B cell (primary cell): Measurements from ENCODE around the gene NOD2. TPM values are rescaled to one million over a fixed set of nuclear protein-coding genes. Genes with fewer than 3 reads are reported as not detected.

Experiments used
- ATAC-seq: fragments of 200-7000 bp; cut with Tn5 transposase; one replicate; pipeline ENCODE4 v1.10.0; 2021; ENCODE audit warnings: low read depth, mild to moderate bottlenecking, moderate number of reproducible peaks, moderate library complexity
- CTCF ChIA-PET: fragments of 350-600 bp; sonication (Branson Sonifier 250); formaldehyde crosslinking; loops from one replicate; lab custom pipeline; 2021; ENCODE audit warnings: antibody characterized with exemption, inconsistent platforms; lab: Charles Lee
- POLR2A ChIA-PET: fragments of 350-600 bp; sonication (Branson Sonifier 250); formaldehyde crosslinking; loops from one replicate; lab custom pipeline; 2021; ENCODE audit warnings: antibody characterized with exemption; lab: Charles Lee
- DNase-seq: peaks from one replicate; pipeline ENCODE4 v3.0.0; 2013
- H2AFZ ChIP-seq: 2 replicates; pipeline ENCODE4 v1.6.1; 2012; ENCODE audit warnings: mild to moderate bottlenecking, low read depth, low read length; ENCODE audit not compliant: insufficient read depth, poor library complexity, severe bottlenecking
- H3K27ac ChIP-seq, 2 donors: 1 replicate in 1 of 2; 2 replicates in 1 of 2; pipeline ENCODE4 v1.5.1; 2012 to 2013; ENCODE audit warnings: low read length in 2 of 2, mild to moderate bottlenecking in 2 of 2, moderate library complexity in 1 of 2
- H3K27me3 ChIP-seq, 4 experiments: fragments of 200-600 bp in 1 of 4; sonication (generic) in 1 of 4; replicated peaks in 1 of 4; 1 replicate in 2 of 4; 2 replicates in 2 of 4; pipeline versions ENCODE4 v1.6.1 to v1.7.0; 2013 to 2016; ENCODE audit warnings: low read length in 3 of 4, mild to moderate bottlenecking in 2 of 4, mixed read lengths in 1 of 4, moderate library complexity in 1 of 4; ENCODE audit not compliant: insufficient read depth in 4 of 4, control insufficient read depth in 3 of 4; ENCODE audit errors: control extremely low read depth in 1 of 4
- H3K36me3 ChIP-seq, 2 experiments: replicated peaks in 1 of 2; 1 replicate in 1 of 2; 2 replicates in 1 of 2; pipeline versions ENCODE4 v1.6.1 to v1.7.1; 2013; ENCODE audit warnings: low read length in 1 of 2; ENCODE audit not compliant: insufficient read depth in 2 of 2, control insufficient read depth in 1 of 2; ENCODE audit errors: control extremely low read depth in 1 of 2, extremely low read depth in 1 of 2
- H3K4me1 ChIP-seq, 2 donors: fragments of 200-600 bp in 1 of 2; sonication (generic) in 1 of 2; 1 replicate in 1 of 2; 2 replicates in 1 of 2; pipeline versions ENCODE4 v1.5.1 to v1.6.1; 2013 to 2017; ENCODE audit warnings: low read length in 2 of 2; ENCODE audit not compliant: control insufficient read depth in 2 of 2, insufficient read depth in 2 of 2
- H3K4me2 ChIP-seq: replicated peaks from 2 replicates; pipeline ENCODE3; 2012; ENCODE audit warnings: mild to moderate bottlenecking, low read depth, low read length; ENCODE audit not compliant: poor library complexity, severe bottlenecking
- H3K4me3 ChIP-seq, 5 experiments: fragments of 200-600 bp in 1 of 5; sonication (generic) in 1 of 5; 1 replicate in 3 of 5; 2 replicates in 2 of 5; pipeline versions ENCODE4 v1.5.1 to v1.7.0; 2011 to 2016; ENCODE audit warnings: low read length in 4 of 5, mild to moderate bottlenecking in 4 of 5, low read depth in 2 of 5, control low read depth in 1 of 5, moderate library complexity in 1 of 5; ENCODE audit not compliant: insufficient read depth in 1 of 5; ENCODE audit errors: control extremely low read depth in 1 of 5, extremely low read depth in 1 of 5
- H3K79me2 ChIP-seq: fragments of 200-600 bp; sonication (generic); one replicate; pipeline ENCODE4 v1.6.0; 2016; ENCODE audit warnings: low read length; ENCODE audit not compliant: control insufficient read depth, insufficient read depth
- H3K9ac ChIP-seq: fragments of 200-600 bp; sonication (generic); 2 replicates; pipeline ENCODE4 v1.6.1; 2017; ENCODE audit warnings: mild to moderate bottlenecking, low read length, moderate library complexity
- H3K9me3 ChIP-seq, 3 donors: one replicate each; pipeline versions ENCODE4 v1.6.1 to v1.7.1; 2013; ENCODE audit warnings: low read length in 2 of 3; ENCODE audit not compliant: control insufficient read depth in 2 of 3, insufficient read depth in 1 of 3; ENCODE audit errors: control extremely low read depth in 1 of 3
- H4K20me1 ChIP-seq: 2 replicates; pipeline ENCODE4 v1.6.0; 2012; ENCODE audit warnings: mild to moderate bottlenecking, low read length; ENCODE audit not compliant: insufficient read depth, control insufficient read depth, poor library complexity, severe bottlenecking
- H3K27ac Mint-ChIP-seq: one replicate; pipeline ENCODE4 v1.8.0; 2021; ENCODE audit warnings: mixed read lengths
- H3K27me3 Mint-ChIP-seq: one replicate; pipeline ENCODE4 v1.8.0; 2021; ENCODE audit warnings: mixed read lengths
- H3K4me1 Mint-ChIP-seq: one replicate; pipeline ENCODE4 v1.8.0; 2021; ENCODE audit warnings: mixed read lengths
- H3K4me3 Mint-ChIP-seq: one replicate; pipeline ENCODE4 v1.8.0; 2021; ENCODE audit warnings: mixed read lengths
- H3K9me3 Mint-ChIP-seq: one replicate; pipeline ENCODE4 v1.8.0; 2022; ENCODE audit warnings: mixed read lengths; ENCODE audit not compliant: insufficient read depth
- CTCF ChIP-seq: fragments of 200-600 bp; IDR thresholded peaks from one replicate; pipeline ENCODE4 v1.8.0; 2022; ENCODE audit warnings: antibody characterized with exemption, mild to moderate bottlenecking
- EZH2 ChIP-seq: IDR thresholded peaks from 2 replicates; pipeline ENCODE4 v1.6.1; 2012; ENCODE audit warnings: borderline replicate concordance, low read depth, mild to moderate bottlenecking, moderate library complexity, low read length; ENCODE audit not compliant: insufficient read depth, poor library complexity, severe bottlenecking
- WGBS: methylation state at CpG from one replicate; pipeline ENCODE4 v1.1.5; 2013; ENCODE audit warnings: missing lambda C conversion rate; ENCODE audit not compliant: insufficient coverage; 5-methylcytosine and 5-hydroxymethylcytosine counted together
- intact Hi-C: fragments of 100-400 bp; cut with micrococcal nuclease; formaldehyde crosslinking; loops from one replicate; pipeline ENCODE4 v1.10.0; 2022
- polyA plus RNA-seq: library from polyadenylated mRNA; depleted of rRNA; stranded (reverse); fragments of >200 nt; gene quantifications from 2 replicates; pipeline ENCODE4 v1.2.3, GENCODE V29; 2012
- total RNA-seq, 2 donors: library from RNA; stranded (reverse); fragments of 120-200 nt in 1 of 2; gene quantifications; 1 replicate in 1 of 2; 2 replicates in 1 of 2; pipeline versions ENCODE4 v1.2.3 to v1.2.4, GENCODE V29; 2013 to 2022

Gene NOD2
- total and polyA plus RNA-seq, 2 donors (not counting 1 experiment from before 2014, with no cell fraction given) = 1.2 to 1.8 TPM

DNA sequence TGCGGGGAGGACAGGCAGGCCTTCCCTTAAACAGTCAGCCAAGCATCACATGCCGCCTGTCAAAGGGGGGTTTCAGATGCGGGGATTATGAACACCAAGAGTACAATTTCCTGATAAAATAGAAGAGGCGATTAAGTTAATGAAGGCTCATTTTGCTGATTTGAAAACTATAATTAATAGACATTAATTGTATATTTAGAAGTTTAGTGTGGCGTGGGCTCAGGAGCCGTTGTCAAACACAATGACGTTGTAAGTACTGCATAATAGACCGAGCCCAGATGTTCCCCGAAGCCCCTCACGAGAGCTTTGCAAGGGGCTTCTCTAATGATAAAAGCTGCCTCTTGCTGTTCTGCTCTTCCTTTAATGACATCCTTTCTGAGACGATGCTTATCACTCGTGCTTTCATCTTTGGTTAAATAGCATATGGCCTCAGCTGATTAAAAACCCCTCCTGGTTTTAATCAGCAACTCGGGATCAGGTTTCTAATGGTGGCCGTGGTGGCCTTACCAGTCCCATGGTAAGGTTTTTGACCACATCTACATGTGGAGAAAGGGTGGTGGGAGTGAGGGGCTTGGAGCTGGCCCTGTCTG is 40.5 kb upstream of the NOD2 start:
- Mint-ChIP-seq H3K4me3 (no peak overlapping the region), H3K27me3 (no peaks in the 10 kb centered on the region)

More for the DNA sequence above, 40.5 kb upstream of the NOD2 start:
- no peak for DNase-seq
- no peak overlapping the region for H3K4me3 ChIP-seq
- H3K27me3 ChIP-seq = no peaks in the 10 kb centered on the region
- H3K79me2 ChIP-seq = no peaks in the 10 kb centered on the region
- intact Hi-C loops = no loop called here
- H2AFZ ChIP-seq = no peak overlapping the region
- ATAC-seq = no peak
- no peaks in the 10 kb centered on the region for H3K4me1 ChIP-seq
- POLR2A ChIA-PET = no interaction called here
- TF ChIP-seq EZH2 (no peak), CTCF (no peak)
- no peak overlapping the region for H3K4me2 ChIP-seq
- Mint-ChIP-seq H3K4me1 (no peaks in the 10 kb centered on the region), H3K27ac (no peak overlapping the region), H3K9me3 (peaks cover 2% of the 10 kb centered on the region)
- H4K20me1 ChIP-seq = no peaks in the 10 kb centered on the region
- H3K9me3 ChIP-seq = peaks cover 0 to 5% (median 0%) of the 10 kb centered on the region in 3 donors
- no peaks in the 10 kb centered on the region for H3K36me3 ChIP-seq
- H3K9ac ChIP-seq = no peak overlapping the region
- 96% methylated on average over 7 of the region's 14 CpGs for WGBS
- CTCF ChIA-PET = interaction anchor here (3.6 kb wide), 1 partner anchor 13 kb away, joined by 16 read pairs; no protein-coding TSS in a partner anchor
- H3K27ac ChIP-seq = no peak overlapping the region
